HG03558 (cell line): Measurements from ENCODE around the gene MEMO1.
"Not testable (repeated sequence)": the region's sequence is repeated elsewhere in the genome, so short reads cannot be mapped to it uniquely, and the experiment has no call there.

Experiments
- ATAC-seq: cut with Tn5 transposase; IDR thresholded peaks from one replicate; pipeline ENCODE4 v1.9.1; 2021; ENCODE audit warnings: moderate number of reproducible peaks; ENCODE audit not compliant: unreplicated experiment; ENCODE audit errors: extremely low read depth

The MEMO1 gene

GRCh38 chr2:31962757-31963361 is 47.9 kb downstream of the MEMO1 start:
- no peak for ATAC-seq

DNA sequence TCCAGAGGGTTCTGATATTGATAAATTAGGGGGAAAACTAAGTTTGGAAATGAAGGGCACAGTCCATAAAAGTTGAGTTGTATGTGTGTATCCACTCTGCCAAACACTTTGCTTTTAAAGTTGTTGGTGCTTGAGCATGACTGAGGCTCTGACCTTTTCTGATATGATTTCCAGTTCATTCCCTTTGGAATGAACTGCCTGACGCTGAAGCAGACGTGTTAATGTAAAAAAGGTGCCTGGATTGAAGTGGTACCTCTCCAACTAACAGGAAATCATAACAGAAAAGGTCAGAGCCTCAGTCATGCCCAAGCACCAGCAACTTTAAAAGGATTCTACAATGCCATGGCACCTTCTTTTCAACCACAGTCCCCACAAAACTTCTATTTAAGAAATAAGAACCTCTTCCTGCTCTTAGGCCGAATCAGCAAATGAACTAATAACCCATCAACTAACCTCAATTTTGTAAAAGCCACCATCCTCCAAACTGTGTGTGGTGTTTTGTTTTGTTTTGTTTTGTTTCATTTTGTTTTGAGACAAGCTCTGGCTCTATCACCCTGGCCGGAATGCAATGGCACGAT is 52.6 kb downstream of the MEMO1 start:
- no peak for ATAC-seq

- no peak for ATAC-seq
Observed at GRCh38 chr2:31957354-31958139, 53.3 kb downstream of the MEMO1 start.

DNA sequence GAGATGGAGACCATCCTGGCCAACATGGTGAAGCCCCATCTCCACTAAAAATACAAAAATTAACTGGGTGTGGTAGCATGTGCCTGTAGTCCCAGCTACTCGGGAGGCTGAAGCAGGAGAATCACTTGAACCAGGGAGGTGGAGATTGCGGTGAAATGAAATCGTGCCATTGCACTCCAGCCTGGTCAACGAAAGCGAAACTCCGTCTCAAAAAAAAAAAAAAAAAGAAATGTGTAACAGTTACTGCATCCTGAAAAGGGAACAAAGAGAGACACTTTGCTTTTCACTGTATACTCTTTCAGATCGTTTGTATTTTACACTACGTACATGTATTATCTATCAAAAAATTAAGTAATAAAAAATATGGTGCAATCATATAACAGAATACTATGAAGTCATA is 53.9 kb downstream of the MEMO1 start:
- ATAC-seq = not testable (repeated sequence)

DNA sequence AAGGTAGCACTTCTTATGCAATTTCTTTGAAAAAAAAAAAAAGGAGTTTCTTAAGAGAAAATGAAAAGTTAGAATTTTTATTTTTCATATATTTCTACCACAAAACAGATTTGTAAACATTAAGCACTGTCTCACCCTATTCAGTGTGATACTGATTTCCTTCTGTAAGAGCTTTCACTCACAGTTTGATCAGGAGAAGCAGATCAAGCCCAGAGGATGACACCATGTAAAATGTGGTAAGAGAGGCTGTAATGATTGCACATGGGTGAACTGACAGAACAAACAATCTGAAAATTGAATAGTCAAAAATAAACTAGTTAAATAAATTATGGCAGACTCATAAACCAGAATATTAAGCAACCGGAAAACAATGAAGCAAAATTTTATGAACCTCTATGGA is 54.5 kb downstream of the MEMO1 start:
- no peak for ATAC-seq

- ATAC-seq = not testable (repeated sequence)
Observed at GRCh38 chr2:31953095-31953494, 57.7 kb downstream of the MEMO1 start.

- ATAC-seq = no peak
Observed at GRCh38 chr2:31950946-31951562, 59.8 kb downstream of the MEMO1 start.

DNA sequence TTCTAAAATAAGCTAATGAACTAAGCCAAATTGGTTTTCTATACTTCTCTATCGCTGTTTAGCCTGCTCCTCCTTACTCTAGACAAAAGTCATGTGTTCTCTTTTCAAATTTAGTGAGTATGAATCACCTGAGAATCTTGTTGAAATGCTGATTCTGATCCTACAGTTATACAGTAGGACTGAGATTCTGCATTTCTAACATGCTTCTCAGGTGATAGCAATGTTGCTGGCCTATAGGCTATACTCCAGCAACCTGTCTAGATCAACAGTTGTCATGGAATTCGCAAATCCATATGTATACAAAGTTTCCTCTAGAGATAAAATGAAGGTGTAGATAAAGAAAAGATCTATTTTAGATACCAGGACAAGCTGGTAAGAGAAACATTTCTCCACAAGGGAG is 62.9 kb downstream of the MEMO1 start:
- no peak for ATAC-seq

GRCh38 chr2:31946838-31947237 is 64.0 kb downstream of the MEMO1 start:
- ATAC-seq = no peak

DNA sequence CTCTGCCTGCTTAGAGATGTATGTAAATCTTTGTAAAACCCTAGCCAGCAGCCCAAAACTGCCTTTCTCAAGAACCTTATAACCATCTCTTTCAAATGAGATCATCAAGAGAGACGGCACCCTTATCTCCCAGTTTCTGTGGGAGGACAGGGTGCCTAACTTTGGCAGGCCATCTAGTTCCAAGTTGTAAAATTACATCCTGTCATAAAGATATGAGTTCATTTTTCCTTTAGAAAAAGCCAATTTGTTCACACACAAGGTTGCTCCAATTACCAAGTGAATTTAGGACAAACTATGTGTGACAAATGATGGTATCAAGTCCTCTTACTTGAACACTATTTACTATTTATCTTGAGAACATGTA is 65.3 kb downstream of the MEMO1 start:
- no peak for ATAC-seq

- no peak for ATAC-seq
Observed at GRCh38 chr2:31944828-31945571, 65.8 kb downstream of the MEMO1 start.

DNA sequence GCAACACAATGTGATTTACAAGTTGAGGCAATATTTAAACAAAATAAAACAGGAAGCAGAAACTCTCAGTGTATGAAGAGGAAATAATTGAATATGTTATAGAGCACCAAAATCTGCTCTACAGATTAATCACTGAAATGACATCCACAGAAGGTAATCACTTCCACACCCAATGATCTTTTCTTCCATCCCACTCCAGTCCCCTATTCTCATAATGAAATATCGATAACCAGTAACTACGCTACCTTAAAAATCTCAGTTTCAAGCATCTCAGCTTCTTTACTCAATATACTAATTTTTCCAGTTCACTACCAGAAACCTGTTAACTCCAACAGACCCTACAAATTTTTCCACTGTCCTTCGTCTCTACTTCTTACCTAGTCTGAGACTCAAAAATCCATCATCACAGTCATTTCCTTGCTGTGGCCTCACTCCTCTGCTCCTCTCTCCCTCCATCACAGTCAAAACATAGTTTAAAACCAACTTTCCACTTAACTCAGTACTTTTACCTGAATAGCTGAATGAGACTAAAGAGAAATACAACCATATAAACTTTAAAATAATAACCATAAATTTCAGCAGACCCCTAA is 67.1 kb downstream of the MEMO1 start:
- ATAC-seq = no peak

DNA sequence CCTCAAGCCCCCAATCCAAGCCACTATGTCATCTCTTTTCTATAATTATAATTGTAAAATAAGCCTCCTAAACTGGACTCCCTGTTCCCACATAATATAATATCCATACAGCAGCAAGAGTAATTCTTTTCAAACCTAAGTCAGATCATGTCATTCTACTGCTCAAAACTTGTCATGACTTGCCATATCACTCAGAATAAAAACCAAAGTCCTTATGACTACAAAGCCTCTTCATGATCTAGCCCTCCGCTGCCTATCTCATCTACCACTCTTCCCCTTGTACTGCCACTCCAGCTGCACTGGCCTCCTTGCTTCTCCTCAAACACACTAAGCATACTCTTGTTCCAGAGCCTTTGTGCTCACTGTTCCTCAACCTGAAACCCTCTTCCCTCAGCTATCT is 69.9 kb downstream of the MEMO1 start:
- ATAC-seq = no peak

DNA sequence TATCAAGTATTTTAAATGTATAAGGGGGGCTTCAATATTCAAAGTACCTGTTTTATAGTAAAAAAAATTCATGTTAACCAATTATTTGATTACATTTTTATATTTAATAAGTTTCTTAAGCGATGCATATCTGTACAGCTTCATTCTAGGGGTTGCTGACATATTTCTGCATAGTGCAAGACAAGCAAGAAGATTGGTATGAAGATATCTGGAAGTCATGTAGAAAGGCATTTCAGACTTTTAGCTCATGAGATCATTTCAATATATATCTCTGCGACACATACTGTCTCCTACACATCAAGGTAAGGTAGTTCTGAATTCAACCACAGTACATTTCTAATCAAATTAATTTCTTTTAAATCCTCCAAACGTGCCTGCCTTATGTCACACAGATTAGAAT is 73.1 kb downstream of the MEMO1 start:
- ATAC-seq = no peak

- ATAC-seq = no peak
Observed at GRCh38 chr2:31935370-31935769, 75.4 kb downstream of the MEMO1 start.

- ATAC-seq = no peak
Observed at GRCh38 chr2:31933066-31933465, 77.7 kb downstream of the MEMO1 start.

- ATAC-seq = no peak
Observed at GRCh38 chr2:31932589-31932988, 78.2 kb downstream of the MEMO1 start.

GRCh38 chr2:31931916-31932315 is 78.9 kb downstream of the MEMO1 start:
- no peak for ATAC-seq

DNA sequence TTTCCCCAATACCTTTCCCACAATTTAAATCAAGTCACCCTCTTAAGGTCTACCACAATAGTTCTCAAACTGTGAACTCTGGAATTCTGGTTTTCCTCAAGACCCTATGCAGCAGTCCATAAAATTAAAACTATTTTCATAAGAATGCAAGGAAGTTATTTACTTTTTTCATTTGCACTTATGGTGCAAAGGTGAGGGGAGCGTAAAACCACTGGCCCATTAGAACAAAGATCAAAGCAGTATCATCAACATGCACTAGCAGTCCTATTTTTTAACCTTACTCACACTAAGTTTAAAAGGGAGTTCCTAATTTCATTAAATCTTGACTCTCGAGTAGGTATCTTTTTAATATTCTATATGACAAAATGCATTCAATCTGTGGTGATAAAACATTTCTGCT is 85.3 kb downstream of the MEMO1 start:
- no peak for ATAC-seq

DNA sequence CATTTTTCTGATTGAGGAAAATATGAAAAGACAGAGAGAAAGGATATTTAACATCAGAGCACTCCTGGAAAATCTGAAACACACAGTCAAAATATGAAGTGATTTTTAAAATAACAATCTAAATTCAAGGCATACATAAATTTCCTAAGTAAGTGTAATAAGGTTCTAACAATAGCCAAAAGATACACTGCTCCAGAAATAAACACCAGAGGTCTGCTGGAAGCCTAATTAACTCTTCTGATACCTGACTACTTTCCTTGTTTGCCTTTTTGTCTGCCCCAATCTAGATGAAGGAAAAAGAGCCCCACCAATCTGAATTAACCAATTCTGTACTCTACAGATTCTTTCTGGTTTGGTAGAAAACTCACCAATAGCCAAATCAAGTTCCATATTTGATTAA is 87.1 kb downstream of the MEMO1 start:
- no peak for ATAC-seq
